ENCODE results near the gene TNRC18.
"Not testable (repeated sequence)": the region's sequence is repeated elsewhere in the genome, so short reads cannot be mapped to it uniquely, and the experiment has no call there.

Gene TNRC18

GRCh38 chr7:5265320-5266190 is 158.1 kb downstream of the TNRC18 start:
- no peak for DNase-seq

GRCh38 chr7:5263066-5263465 is 160.6 kb downstream of the TNRC18 start:
- not testable (repeated sequence) for DNase-seq

GRCh38 chr7:5260530-5261068 is 163.0 kb downstream of the TNRC18 start:
- not testable (repeated sequence) for DNase-seq
